ENCODE data around the gene SIL1.
"Not testable (repeated sequence)": the region's sequence is repeated elsewhere in the genome, so short reads cannot be mapped to it uniquely, and the experiment has no call there.

Gene SIL1

DNA sequence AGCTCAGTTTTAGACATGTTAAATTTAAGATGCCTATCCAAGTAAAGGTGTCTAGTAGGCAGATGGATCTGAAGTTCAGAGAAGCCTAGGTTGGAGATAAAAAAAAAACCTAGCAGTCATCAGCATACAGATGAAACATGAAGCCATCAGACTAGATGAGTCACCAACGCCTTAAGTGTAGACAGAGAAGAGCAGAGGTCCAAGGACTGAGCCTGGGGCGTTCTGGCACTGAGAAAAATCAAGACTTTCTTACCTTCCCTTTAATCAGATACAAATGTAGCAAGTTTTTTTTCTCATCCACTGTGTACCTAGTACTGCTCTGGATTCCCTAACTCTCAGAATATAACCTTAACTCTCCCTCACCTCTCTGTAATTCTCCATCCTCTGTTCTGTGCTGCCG, 97.3 kb downstream of the SIL1 start:
- DNase-seq = no peak

DNA sequence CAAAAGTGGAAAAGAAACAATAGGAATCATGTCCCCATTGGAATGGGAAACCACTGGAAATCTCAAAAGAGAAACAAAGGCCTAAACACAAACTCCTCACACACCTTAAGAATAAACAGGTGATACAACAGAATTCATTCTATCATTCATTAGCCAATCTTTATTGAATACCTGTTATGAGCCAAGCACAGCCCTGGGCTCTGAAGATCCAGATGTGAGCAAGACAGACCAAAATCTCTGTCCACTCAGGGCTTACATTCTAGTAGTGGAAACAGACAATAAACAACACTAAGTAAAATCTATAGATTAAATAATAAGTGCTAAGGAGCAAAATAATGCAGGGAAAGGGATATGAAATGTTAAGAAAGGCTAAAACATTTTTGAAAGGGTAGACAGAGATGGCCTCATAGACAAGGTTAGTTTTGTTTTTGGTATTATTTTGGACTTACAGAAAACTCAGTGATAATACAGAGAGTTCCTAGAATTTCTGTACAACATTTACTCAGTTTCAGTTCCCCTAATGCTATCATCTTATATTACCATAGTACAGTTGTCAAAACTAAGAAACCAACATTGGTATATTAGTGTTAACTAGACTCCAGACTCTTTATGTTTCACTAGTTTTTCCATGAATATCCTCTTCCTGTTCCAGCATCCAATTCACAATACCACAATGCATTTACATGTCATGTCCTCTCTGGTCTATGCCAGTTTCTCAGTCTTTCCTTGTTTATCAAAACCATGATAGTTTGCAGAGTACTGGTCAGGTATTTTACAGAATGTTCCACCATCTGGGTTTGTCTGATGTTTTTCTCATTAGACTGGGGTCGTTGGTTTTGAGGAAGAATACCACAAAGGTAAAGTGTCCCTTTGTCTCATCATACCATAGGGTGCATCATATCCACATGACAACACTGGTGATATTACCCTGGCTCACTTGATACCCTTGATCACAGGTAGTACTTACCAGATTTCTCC, 103.7 kb downstream of the SIL1 start:
- no peak for DNase-seq

DNA sequence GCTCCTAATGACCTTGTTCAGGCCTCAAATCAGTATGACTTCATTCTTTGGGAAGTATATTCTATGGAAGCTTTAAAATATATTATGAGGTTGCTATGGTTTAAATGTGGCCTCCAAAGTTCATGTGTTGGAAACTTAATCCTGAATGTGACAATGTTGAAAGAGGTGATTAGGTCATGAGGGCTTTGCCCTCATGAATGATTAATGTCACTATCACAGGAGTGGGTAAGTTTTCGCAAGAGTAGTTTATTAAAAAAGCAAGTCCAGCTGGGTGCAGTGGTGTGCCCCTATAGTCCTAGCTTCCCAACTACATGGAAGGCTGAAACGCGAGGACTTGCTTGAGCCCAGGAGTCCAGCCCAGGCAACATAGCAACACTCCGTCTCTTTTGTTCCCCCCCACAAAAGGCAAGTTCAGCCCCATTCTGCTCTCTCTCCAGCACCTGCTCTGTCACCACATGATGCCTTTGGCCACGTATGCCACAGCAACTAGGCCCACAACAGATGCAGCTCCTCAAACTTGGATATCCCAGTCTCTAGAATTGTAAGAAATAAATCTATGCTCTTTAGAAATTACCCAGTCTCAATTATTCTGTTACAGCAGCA, 105.3 kb downstream of the SIL1 start:
- no peak for DNase-seq

DNA sequence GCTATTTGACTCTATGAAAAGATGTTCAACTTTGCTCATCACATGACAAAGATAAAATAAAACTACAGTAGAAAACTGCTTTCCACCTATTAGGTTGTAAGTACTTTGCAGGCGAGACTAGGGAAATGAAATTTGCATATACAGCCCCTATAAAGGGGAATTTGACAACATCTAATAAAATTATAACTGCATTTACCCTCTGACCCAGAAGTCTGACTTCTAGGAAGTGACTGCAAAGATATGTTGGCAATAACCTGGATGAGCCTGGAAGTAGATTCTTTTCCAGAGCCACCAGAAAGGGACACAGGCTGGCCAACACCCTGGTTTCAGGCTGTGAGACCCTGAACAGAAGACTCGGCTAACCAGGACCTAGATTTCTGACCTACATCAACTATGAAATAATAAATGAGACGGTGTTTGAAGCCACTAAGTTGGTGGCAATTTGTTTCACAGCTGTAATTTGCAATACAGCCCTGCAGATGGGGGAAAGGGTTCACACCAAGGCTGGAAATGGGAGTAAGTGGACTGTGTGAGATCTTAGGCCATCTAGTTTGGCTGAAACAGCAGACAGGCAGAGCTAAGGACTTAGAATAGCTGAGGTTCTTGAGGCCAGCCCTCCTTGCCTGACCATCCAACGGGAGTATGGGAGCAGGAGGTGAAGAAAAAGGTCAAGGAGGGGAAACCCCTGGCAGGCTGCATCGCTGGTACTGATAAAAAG, 106.6 kb downstream of the SIL1 start:
- no peak for DNase-seq

DNA sequence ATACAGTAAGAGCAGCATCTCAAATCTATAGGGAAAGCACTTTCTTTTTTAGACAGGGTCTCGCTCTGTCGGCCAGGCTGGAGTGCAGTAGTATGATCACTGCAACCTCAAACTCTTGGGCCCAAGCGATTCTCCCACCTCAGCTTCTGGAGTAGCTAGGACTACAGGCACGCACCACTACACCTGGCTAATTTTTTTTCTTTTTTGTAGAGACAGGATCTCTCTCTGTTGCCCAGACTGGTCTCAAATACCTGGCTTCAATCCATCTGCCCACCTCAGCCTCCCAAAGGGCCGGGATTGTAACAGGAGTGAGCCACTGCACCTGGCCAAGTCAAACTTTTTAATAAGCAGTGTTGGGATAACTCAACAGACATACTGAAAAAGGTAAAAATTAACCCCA, 107.6 kb downstream of the SIL1 start:
- DNase-seq = no peak

DNA sequence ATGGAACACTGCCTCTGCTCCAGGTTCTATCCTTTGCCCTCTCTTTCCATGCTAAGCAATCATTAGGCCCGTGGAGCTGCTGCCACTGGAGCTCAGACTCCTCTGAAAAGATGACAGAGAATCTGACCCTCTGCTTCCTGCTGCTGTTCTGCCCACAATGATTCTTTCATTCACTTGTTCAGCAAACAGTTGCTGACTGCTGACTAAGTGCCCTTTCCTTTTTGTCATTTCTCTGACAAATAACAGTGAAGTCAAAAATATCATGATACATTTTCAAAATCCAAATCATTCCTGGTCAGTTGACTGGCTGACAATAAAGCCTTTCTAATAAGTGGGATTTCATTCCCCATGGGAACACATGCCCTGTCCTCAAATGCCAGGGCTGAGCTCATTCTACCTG, 110.1 kb downstream of the SIL1 start:
- DNase-seq = no peak

DNA sequence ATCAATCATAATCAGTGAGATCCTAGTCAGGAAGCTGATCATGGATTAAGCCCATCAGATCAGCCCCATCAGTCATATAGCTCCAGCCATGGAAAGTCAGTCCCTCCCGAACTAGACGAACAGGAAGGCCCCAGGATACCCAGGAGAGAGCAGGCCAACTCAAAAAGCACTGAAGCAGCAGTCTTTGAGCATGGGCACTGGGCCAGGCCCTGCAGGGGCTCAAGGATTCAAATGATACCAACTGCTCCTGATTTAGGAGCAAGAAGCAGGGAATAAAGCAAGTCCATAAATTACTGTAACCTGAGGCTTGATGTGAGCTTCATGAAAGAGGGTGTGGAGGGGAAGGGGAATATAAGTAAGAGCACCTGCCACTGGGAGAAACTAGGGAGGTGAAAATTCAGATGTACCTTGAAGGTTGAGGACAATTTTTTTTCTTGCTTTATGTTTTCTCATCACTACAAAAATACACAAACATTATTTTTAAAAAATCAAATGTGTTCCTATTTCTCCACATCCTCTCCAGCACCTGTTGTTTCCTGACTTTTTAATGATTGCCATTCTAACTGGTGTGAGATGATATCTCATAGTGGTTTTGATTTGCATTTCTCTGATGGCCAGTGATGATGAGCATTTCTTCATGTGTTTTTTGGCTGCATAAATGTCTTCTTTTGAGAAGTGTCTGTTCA, 115.2 kb downstream of the SIL1 start:
- DNase-seq = no peak

DNA sequence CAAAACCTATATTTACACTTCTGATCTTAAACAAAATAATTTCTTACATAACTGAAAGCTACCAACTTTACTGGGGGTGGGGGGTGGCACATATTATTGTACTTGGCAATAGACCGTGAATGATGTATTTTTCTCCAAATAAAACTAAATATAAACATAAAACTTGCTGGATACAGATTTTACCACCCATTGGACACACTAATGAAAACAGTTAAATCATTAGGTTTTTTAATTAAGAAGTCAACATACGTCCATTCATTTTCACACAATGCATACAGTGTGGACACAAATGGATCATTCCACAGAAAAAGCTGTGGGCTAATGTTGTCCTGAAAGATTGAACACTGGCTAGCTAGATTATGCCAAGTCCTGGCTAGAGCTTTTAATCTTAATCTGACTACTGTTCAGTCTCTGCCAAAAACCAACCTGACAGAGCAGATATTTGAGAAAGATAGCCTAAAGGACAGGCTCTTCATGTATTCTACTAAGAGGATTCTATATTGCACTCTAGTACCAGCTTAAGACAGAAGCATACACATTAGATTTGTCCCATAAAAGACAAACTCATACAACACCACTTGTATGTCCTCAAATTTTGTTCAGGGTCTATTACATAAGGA, 118.1 kb downstream of the SIL1 start:
- no peak for DNase-seq

DNA sequence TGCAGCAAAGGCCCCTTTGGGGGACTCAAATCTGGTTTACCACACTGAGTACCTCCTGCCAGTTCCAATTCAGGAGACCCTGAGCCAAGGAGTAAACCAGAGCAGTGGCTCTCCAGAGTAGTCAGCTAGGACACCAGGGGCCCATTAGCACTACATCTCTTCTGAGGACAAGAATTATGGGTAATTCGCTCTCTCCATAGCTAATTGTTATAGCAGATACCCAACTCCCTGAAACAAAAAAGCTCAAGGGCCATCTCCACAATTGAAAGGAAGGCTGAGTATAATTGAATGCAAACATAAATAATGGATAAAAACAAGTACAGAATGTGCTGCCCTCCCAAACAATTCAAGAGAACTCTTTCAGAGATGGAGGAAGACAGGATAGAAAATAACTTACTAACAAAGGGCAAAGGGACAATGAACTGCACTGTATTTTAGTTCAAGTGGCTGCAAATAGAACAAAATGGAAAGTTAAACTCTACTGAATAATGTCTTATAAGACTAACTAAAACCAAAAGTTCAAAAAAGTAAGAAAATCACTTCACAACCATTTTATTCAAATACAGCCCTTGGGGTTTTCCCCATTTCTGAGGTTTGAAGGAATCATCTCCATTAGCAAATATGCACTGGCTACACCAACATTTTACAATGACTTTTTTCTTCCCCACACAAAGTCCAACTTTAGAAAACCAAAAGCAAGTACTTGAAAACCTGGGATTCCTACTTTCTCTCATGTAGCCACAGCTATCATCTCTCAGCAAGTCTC, 118.8 kb downstream of the SIL1 start:
- DNase-seq = no peak

DNA sequence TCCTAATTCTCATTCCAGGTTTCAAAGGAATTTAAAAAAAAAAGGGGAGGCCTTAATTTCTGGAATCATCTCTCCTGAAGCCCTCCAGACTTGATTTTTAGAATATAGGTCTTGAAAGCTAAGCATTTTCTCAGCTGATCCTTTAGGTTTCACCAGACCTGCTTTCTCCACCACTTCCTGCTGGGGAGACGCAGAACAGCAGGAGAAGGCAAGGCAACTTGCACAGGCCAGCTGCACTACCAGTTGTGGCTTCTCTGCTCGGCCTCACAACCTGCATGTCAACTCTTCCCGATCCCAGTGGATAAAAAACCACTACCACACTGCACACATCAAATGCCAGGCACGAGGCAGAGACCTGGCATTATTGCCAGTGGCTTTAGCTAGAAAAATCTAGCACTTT, 119.8 kb downstream of the SIL1 start:
- DNase-seq = no peak

DNA sequence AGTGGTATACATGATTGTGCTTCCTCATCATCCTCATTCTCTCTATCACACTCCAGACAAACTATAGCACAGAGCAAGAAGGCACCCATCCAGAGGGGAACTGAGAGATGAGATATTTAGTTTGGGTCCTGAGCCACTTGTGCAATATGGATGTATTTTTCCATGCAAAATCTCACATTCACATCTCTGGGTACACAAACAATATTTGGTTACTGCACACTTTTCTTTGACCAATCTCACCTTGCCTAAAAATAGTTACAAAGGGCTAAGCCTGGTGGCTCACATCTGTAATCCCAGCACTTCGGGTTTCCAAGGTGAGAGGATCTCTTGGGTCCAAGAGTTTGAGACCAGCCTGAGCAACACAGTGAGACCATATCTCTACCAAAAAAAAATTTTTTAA, 120.3 kb downstream of the SIL1 start:
- no peak for DNase-seq

DNA sequence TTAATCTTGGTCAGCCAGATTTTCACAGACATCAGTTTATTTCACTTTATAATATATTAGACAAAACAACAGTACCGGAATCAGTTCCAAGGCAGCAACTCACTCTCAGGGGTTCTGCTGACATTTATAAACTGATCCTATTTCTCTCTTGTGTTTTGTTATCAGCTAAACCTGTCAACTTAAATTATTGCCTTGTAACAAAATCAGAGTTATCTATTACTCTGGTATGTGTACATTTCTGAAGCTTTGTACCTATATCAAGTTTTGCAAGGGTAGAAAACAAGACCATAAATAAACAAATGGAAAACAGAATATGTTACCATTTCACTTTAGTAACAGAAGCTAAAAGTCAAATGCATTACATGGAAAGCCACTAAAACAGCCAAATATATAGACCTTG, 122.1 kb downstream of the SIL1 start:
- DNase-seq = no peak

DNA sequence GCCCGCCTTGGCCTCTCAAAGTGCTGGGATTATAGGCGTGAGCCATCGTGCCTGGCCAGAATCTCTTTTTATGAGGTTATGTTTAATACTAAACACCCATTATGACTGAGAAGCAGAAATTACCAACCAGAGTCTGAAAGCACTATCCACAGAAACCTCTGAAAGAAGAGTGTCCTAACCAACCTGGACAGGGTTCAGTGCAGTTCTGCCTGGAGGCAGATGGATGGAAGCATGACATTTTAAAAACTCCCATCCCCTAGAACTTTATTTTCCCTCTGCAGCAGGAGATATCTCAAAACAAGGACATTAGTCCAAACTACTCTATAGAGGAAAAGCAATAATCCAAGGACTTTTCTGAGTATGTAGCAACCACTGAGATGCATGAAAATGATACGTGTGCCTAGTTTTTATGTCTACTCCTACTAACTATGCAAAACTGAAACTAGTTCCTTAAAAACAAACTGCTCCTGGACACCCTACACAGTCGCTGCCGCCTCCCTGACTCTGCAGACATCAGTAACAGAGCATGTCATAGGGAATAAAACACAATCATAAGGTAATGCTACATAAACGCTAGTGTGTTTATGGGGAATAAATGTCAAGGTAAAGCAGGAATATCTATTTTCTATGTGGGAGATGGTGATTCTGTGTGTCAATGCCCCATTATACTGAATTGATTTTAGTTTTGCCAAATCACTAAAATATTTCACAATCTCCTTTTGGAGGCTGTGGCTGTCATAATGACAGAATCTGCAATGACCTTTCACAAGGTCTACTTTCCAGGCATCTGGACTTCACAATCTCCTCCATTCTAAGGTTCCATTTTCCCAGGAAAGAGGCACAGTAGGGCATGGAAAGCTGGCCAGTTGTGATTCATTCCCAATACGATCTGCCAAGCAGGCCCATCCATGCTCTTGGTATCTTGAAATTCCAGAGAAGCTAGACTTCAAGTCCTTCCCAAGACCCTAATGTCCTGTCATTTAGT, 122.8 kb downstream of the SIL1 start:
- DNase-seq = no peak

DNA sequence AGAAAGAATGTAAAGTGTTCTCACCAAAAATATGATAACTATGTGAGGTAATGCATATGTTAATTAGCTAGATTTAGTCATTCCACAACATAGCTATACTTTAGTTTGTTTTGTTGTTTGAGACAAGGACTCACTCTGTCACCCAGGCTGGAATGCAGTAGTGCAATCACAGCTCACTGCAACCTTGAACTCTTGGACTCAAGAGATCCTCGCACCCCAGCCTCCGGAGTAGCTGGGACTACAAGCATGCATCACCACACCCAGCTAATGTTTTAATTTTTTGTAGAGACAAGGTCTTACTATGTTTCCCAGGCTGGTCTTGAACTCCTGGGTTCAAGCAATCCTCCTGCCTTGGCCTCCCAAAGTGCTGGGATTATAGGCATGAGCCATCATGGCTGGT, 124.2 kb downstream of the SIL1 start:
- not testable (repeated sequence) for DNase-seq

DNA sequence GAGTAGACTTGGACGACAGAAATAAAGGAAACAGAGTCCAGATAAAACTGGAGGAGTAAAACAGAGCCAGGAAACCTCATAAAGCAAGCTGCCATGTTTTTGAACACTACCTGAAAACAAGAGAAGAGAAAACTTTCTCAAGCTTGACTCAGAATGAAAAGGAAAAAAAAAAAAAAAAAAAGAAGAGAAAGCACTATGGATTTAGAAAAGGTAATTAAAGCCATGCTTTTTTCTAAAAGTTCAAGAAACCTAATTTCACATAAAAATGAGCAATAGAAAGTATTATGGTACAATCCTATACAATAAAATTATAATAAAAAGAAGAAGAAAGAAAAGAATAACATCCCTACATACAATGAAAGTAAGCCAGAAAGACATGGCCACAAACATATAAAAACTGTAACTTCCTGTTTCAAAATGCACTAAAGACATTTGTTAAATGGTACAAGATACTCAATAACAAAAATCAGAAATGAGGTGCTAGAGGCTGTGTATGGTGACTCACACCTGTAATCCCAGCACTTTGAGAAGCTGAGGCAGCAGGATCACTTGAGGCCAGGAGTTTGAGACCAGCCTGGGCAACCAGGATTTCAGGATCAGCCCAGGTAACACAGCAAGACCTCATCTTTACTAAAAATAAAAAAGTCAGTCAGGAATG, 129.5 kb downstream of the SIL1 start:
- DNase-seq = no peak

DNA sequence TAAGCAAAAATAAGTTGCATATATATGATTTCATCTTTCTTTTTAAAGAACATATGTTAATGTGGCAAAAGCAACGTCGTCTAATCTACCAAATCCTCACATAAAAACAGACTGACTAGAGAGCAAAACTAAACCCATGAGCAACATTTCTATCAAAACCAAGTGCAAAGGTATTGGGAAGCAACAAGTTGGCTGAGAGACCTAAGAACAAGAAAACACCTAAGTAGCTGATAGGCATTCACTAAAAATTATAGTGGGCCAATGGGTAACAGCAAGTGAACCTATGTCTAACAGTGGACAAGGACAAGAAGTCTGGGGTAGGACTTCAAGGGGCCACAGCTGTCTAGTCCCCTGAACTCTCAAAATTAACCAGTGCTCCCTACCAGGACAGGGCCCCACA, 130.1 kb downstream of the SIL1 start:
- DNase-seq = no peak

DNA sequence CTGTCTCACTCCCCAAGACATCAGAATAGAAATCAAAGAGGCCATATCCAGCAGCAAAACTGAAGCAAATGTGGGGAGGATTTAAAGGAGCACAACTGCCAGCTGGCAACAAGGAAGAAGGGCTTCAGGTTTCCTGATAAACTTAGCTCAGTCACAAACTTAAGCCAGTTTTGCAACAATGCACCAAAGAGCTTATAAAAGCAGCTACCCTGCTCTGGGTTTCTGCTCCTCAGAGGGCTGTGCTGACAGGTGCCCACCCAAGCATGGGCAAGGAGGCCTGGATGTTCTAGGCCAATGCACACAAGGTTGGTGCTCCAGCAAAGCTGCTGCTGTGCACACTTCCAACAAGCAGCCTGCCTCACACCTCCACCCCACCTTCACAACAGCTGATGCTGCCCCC, 132.9 kb downstream of the SIL1 start:
- no peak for DNase-seq

DNA sequence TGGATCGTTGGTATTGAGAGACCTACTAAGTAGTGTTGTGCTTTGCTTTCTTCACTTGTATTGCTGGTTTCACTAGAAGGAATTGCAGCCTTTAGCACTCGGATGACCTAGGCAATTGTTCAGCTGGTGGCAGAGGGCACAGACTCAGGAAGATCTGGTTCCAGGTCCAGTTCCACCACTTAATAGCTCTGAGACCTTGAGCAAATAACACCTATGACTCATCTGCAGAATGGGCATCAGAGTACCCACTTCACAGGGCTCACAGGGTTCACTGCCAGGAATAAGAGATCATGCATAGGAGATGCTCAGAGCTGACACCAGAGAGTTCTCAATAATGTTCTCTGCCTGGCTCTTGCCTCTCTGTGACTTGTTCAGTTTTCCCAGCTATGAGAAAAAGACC, 133.6 kb downstream of the SIL1 start:
- DNase-seq = no peak

DNA sequence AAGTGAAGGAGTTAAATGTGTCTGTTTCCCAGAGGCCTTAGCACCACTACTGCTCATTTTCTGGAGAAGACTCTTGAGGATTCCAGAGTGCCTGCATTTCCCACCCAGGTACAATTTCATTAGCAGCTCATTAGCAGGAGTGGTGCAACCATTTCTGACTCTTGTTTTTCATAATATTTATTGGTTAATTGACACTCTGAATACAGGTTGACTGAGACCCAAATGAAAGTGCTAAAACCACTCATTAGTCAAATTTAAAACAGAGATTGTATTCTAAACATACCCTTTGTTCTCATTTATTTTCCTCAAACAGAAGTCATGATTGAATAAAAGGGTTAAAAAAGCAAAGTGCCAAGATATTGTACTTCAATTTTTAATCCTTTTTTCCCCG, 134.5 kb downstream of the SIL1 start:
- no peak for DNase-seq
